ENCODE results near the gene RXRA. TPM values are rescaled to one million over a fixed set of nuclear protein-coding genes. Genes with fewer than 3 reads are reported as not detected.

RXRA gene
- total and polyA plus RNA-seq, 2 of the 13 experiments (the other 11 are each of a cell fraction or from before 2014, with no cell fraction given), result 18.9 to 29.2 TPM

GRCh38 chr9:134369416-134370212 is 43.4 kb downstream of the RXRA start (continued):
- TF ChIP-seq KIAA2018 (CRISPR knock-in tag; IDR thresholded peaks at IDR 0.05; ENCODE audit: borderline replicate concordance), result no peak
- no peak for TF ChIP-seq TRIM24 (CRISPR knock-in tag; IDR thresholded peaks at IDR 0.05)
- no peak for TF ChIP-seq PBX2 (CRISPR knock-in tag; IDR thresholded peaks at IDR 0.05)
- TF ChIP-seq RBFOX2 (IDR thresholded peaks at IDR 0.05; ENCODE audit: low read depth, low read length), result no peak
- no peak for TF ChIP-seq ZBED4 (CRISPR knock-in tag; IDR thresholded peaks at IDR 0.05; ENCODE audit: borderline replicate concordance)
- TF ChIP-seq ZMYM2 (CRISPR knock-in tag; IDR thresholded peaks at IDR 0.05), result 0 out of 2 replicates have a peak, but pooled peaks have one; percentile 54
- no peak for TF ChIP-seq ZNF136 (CRISPR knock-in tag; IDR thresholded peaks at IDR 0.05; ENCODE audit: low read depth)
- TF ChIP-seq MTA1 (CRISPR knock-in tag; IDR thresholded peaks at IDR 0.05; ENCODE audit: borderline replicate concordance), result peak; percentile 88
- no peak for TF ChIP-seq PLSCR1 (CRISPR knock-in tag; IDR thresholded peaks at IDR 0.05; ENCODE audit: borderline replicate concordance)
- TF ChIP-seq ZNF3 (CRISPR knock-in tag; IDR thresholded peaks at IDR 0.05), result no peak
